Cardiac septum (tissue), 1 donor: ENCODE measurements around the gene VAV1. TPM values are rescaled to one million over a fixed set of nuclear protein-coding genes. Genes with fewer than 3 reads are reported as not detected.

Source experiments
- microRNA-seq: library from miRNA; unstranded; fragments of <30 nt; microRNA quantifications from one replicate; pipeline ENCODE4 v1.2.0, GENCODE V29; 2020
- total RNA-seq: library from RNA; stranded (reverse); fragmentation: NEBNext Ultra II Directional; extraction: Animal tissue kit (Norgen Biotek cat#: 25700); gene quantifications from one replicate; pipeline ENCODE4 v1.2.1, GENCODE V29; 2021
- donor health status: DM: no; HTN: no; CAD: no.

The VAV1 gene
- total RNA-seq, 1 donor from 2014 or later: 1.5 TPM

Small RNAs within 50 kb of the gene (microRNA-seq; reads per million reads assigned to microRNA genes)
- gene MIR6791: not detected

Other genes with a start within 250 kb of the VAV1 start
- not detected for gene TNFSF9, start 241.7 kb upstream of the VAV1 start, total RNA-seq
- not detected for gene CD70, start 181.6 kb upstream of the VAV1 start, total RNA-seq
- 0.35 TPM for gene TNFSF14, start 102.5 kb upstream of the VAV1 start, total RNA-seq
- 50.6 TPM for gene C3, start 52.1 kb upstream of the VAV1 start, total RNA-seq
- 22.5 TPM for gene GPR108, start 35.1 kb upstream of the VAV1 start, total RNA-seq
- 86.1 TPM for gene TRIP10, start 33.0 kb upstream of the VAV1 start, total RNA-seq
- gene SH2D3A, start 5.3 kb upstream of the VAV1 start, total RNA-seq: 0.40 TPM
- 0.62 TPM for gene ADGRE1, start 114.9 kb downstream of the VAV1 start, total RNA-seq
- gene MBD3L2B, start 248.7 kb downstream of the VAV1 start, total RNA-seq: not detected